NT2/D1 (cell line): Measurements from ENCODE around the gene TMEM182.

Experiments used
- SUZ12 ChIP-seq: IDR thresholded peaks from 2 replicates; pipeline ENCODE4 v1.6.1; 2011; ENCODE audit not compliant: insufficient read length, insufficient read depth; ENCODE audit errors: extremely low read depth
- YY1 ChIP-seq: IDR thresholded peaks from 2 replicates; pipeline ENCODE4 v1.6.1; 2011; ENCODE audit not compliant: insufficient read length, insufficient read depth
- ZNF274 ChIP-seq: IDR thresholded peaks from 2 replicates; pipeline ENCODE4 v1.6.1; 2011; ENCODE audit warnings: mild to moderate bottlenecking, low read depth, low read length

DNA sequence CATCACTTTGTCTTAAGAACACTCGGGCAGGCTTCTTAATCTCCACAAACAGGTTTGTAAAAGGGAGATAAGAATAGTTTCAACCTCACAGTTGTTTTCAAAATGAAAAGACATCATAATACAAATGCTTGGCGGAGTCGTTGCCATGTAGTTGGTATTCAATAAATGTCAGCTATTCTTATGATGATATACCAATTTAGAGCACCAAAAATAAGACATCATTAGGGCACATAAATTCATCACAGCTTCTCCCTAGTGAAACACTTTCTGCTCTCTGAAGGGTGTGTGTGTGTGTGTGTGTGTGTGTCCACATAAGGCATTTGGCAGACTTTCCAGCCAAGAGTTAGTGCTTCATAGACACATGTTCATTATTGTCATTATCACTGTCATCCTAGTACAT is 10.8 kb downstream of the TMEM182 start:
- TF ChIP-seq YY1, result no peak
- no peak for TF ChIP-seq ZNF274
- TF ChIP-seq SUZ12, result no peak
